ENCODE measurements around the gene ABCA7.

The ABCA7 gene

GRCh38 chr19:1004204-1004802 lies 35.6 kb upstream of the ABCA7 start:
- DNase-seq (ENCODE audit: low read depth in 2 of 2) = no peak

GRCh38 chr19:1004803-1005664 lies 34.9 kb upstream of the ABCA7 start:
- no peak for DNase-seq (ENCODE audit: low read depth in 2 of 2)

GRCh38 chr19:1006711-1007398 lies 33.1 kb upstream of the ABCA7 start:
- DNase-seq (ENCODE audit: low read depth in 2 of 2) = no peak

- no peak for DNase-seq (ENCODE audit: low read depth in 2 of 2)
Observed at GRCh38 chr19:1007399-1008251, 32.3 kb upstream of the ABCA7 start.

GRCh38 chr19:1008268-1009040 lies 31.5 kb upstream of the ABCA7 start:
- DNase-seq (ENCODE audit: low read depth in 2 of 2) = no peak

GRCh38 chr19:1009041-1009980 lies 30.6 kb upstream of the ABCA7 start:
- DNase-seq (ENCODE audit: low read depth in 2 of 2) = no peak

- DNase-seq (ENCODE audit: low read depth in 2 of 2) = no peak
Observed at GRCh38 chr19:1009981-1010538, 29.8 kb upstream of the ABCA7 start.

- DNase-seq (ENCODE audit: low read depth in 2 of 2) = no peak
Observed at GRCh38 chr19:1010586-1011510, 29.1 kb upstream of the ABCA7 start.

- DNase-seq (ENCODE audit: low read depth in 2 of 2) = no peak
Observed at GRCh38 chr19:1011831-1012333, 28.0 kb upstream of the ABCA7 start.

- no peak for DNase-seq (ENCODE audit: low read depth in 2 of 2)
Observed at GRCh38 chr19:1012334-1012733, 27.6 kb upstream of the ABCA7 start.

- DNase-seq (ENCODE audit: low read depth in 2 of 2) = no peak
Observed at GRCh38 chr19:1013218-1013617, 26.7 kb upstream of the ABCA7 start.

GRCh38 chr19:1014161-1015060 lies 25.5 kb upstream of the ABCA7 start:
- no peak for DNase-seq (ENCODE audit: low read depth in 2 of 2)

GRCh38 chr19:1015061-1015781 lies 24.7 kb upstream of the ABCA7 start:
- DNase-seq (ENCODE audit: low read depth in 2 of 2) = no peak

- no peak for DNase-seq (ENCODE audit: low read depth in 2 of 2)
Observed at GRCh38 chr19:1015782-1016646, 23.9 kb upstream of the ABCA7 start.

GRCh38 chr19:1016647-1017114 lies 23.2 kb upstream of the ABCA7 start:
- no peak for DNase-seq (ENCODE audit: low read depth in 2 of 2)

All from stimulated activated CD8-positive, alpha-beta memory T cell treated with anti-CD3 and anti-CD28 coated beads, Interleukin-2, amount 100 ng/mL, for 1 hour (primary cell).